ENCODE data around the gene CEP83.

CEP83 gene

GRCh38 chr12:94297876-94298505 lies 161.7 kb downstream of the CEP83 start:
- DNase-seq: no peak

GRCh38 chr12:94297096-94297699 lies 162.5 kb downstream of the CEP83 start:
- no peak for DNase-seq

DNA sequence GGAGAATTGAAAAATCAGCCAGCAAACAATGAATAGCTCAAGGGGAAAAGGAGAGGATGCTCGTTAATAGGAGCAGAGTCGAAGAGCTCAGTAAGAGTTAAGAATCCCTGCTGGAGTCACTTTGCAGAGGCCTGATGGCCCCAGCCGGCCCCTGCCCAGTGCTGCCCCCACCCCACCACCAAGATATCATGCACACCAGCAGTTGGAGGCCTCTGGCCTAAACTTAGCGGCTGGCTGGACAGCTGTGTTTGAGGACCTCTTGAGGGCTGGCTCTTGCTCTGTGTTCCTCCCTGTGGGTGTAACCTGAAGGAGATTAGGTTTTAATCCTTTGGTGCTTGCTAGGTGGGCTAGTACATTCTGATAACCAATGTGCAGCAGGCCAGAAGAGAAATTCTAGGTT lies 169.3 kb downstream of the CEP83 start:
- DNase-seq: no peak

DNA sequence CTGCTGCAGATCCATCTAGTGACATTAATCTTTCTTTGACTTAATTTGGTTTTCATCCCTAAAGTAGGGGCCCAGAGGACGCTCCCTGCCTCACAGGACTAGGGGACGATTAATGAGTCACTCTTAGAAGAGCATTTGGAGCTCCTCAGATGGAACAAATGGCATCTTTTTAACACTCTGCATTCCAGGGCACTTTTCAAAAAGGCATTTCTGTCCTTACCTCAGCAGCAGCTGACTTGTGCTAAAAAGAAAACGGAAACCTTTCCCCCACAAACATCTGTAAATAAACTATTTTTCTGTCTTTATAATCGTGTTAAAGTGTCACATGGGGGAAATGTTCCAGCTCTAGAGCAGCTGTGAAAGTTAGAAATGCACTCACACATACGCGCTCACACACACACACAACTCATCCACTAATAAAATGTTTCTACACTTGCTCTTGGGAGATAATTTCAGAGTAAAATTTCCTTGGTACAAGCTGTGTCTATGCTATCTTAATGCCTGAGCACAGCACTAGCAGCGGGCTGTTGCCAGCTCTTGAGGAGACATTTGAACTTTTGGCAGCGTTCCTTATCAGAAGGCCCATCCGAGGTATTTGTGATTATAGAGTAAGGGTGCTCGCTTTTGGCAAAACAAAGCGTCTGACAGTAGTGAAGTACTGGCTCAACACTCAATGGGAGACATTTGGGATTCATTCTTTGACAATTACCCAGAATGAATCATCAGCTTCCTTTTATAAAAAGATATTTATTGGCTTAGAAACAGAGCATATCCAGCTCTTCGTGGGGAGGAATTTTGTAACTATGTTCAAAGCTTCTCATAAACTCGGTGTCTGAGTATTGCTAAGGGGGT lies 170.0 kb downstream of the CEP83 start:
- no peak for DNase-seq

GRCh38 chr12:94287245-94287628 lies 172.4 kb downstream of the CEP83 start:
- DNase-seq: no peak

GRCh38 chr12:94286583-94287244 lies 173.0 kb downstream of the CEP83 start:
- DNase-seq: no peak

- DNase-seq: no peak
These were observed 173.6 kb downstream of the CEP83 start for GRCh38 chr12:94285943-94286582.

DNA sequence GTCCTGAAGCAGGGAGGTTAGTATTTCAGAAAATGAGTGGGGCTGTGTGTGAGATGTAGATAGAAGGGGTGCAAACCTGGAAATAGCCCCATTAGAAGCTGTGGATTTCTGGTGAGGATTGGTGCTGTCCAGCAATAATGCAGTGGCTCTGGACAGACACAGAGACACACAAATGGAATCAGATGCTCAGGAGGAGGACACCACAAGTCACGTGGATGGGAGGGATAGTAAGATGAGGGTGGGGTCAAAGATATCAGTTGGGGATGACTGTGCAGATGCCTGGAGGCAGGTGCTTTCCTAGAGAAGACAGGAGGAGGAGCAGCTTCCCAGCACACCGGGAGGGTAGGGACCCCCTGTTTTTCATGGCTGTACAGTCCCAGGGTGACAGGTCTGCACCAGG lies 174.8 kb downstream of the CEP83 start:
- no peak for DNase-seq

DNA sequence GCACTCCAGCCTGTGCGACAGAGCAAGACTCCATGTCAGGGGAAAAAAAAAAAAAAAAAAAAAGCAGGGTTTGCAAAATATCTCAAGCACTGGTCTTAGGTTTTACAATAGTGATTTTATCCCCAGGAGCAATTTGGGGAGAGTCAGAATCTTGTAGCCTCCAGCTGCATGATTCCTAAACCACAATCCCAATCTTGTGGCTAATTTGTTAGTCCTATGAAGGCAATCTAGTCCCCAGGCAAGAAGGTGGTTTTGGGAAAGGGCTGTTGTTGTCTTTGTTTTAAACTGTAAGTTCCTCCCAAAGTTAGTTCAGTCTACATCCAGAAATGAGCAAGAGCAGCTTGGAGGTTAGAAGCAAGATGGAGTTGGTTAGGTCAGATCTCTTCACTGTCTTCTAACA lies 175.6 kb downstream of the CEP83 start:
- DNase-seq: no peak

- DNase-seq: peak in 1 of 4 experiments; percentile 10
These were observed 177.0 kb downstream of the CEP83 start for GRCh38 chr12:94282675-94283074.

DNA sequence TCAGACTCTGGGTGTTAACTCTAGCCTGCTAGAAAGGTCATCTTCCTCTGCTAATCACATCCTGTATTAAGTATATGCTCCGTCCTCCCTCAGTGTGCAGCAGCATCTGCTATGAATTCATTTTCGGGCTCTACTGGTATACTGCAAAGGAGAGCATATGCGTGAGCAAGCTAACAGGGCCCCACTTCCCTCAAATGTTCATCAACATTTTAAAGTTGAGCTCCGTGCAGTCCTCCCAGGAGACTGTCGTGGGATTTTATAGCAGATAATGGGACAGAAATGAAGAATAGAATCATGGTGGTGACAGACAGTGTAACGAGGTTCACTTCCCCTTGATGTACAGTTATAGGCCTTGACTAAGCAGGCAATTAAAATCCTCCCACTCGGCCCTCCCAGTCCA lies 179.6 kb downstream of the CEP83 start:
- DNase-seq: no peak

DNA sequence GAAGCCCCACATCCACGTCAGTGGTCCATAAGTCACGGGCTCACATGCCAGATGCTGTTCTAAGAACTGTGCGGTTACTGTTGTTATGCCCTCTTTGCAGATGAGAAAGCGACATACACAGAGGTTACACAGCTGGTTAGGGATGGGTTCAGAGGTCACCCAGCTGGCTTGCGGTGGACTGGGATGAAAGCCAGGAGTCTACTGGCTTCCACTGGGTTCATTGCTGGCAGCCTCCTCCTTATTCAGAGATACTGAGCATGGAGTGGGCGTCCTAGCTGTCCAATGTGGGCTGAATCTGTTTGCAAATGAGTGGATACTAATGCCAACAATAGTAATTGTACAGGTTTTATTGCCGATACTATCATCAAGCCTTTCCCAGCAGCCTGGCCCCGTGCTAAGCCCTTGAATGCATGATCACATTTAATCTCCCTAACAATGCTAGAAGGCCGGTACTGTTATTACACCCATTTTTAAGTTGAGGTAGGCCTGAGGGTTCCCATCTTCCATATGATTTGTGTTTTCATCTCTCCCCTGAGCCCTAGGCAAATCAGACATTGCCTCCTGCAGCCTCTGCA lies 182.2 kb downstream of the CEP83 start:
- DNase-seq: no peak

DNA sequence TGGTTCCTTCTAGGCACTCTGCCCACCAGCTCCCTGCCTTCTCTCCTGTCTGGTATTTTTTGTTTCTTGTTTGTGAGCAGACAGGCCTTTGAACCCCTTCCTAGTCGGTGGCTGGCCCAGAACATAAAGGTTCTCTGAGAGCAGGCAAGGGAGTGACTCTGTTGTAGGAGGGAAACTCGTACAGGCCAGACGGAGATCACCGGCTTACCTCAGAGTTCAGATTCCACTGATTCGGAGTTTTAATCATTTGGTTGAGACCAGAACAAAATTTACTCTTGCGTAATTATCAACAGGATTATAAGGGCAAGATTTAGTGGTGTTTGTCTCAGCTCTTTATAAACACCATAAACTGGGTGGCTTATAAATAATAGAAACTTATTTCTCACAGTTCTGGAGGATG lies 182.9 kb downstream of the CEP83 start:
- DNase-seq: no peak

GRCh38 chr12:94273272-94273671 lies 186.4 kb downstream of the CEP83 start:
- DNase-seq: no peak

- no peak for DNase-seq
These were observed 187.4 kb downstream of the CEP83 start for GRCh38 chr12:94272280-94272679.

GRCh38 chr12:94271351-94271750 lies 188.3 kb downstream of the CEP83 start:
- DNase-seq: no peak

GRCh38 chr12:94269316-94269999 lies 190.2 kb downstream of the CEP83 start:
- DNase-seq: no peak

DNA sequence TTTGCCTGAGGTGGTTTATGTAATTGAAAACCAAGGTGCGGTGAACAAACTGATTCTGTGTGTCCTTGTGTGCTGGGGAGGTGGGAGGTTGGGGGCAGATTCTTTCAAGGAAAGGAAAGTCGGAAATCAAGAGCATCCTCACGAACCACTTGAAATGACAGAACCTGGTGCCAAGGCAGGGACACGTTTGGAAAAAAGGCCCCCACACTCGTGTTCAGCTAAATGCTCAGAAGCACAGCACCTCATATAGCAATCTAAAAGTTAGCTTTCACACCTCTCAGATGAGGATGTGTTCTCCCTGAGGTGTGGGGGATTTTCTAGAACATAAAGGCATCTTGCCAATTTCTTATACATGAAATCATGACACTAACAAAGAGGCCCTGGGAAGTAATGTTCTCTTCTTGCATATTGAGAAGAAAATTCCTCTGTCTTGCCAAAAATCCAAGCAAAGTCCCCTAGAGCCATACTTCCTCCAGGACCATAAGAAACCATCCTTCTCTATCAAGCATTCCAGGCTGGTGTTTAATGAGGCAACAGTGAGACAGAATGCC lies 191.7 kb downstream of the CEP83 start:
- no peak for DNase-seq

GRCh38 chr12:94267537-94267872 lies 192.2 kb downstream of the CEP83 start:
- DNase-seq: no peak

GRCh38 chr12:94266796-94267536 lies 192.7 kb downstream of the CEP83 start:
- no peak for DNase-seq

Data from activated naive CD4-positive, alpha-beta T cell (primary cell).